Calu3 (cell line): ENCODE measurements around the gene TMEM184B. TPM values are rescaled to one million over a fixed set of nuclear protein-coding genes. Genes with fewer than 3 reads are reported as not detected.

ENCODE experiments used
- BruUV-seq: library from RNA; stranded (reverse); fragments of 400-500 nt; replicated peaks from 2 replicates; lab custom pipeline; 2021; lab: Mats Ljungman, UMichigan
- CTCF ChIA-PET: fragments of 300-600 bp; sonication (Branson Sonifier 250); formaldehyde crosslinking; loops from one replicate; lab custom pipeline; 2022; ENCODE audit warnings: antibody characterized with exemption; lab: Charles Lee
- DNase-seq: peaks from one replicate; pipeline ENCODE4 v3.0.0; 2022
- H3K27ac Mint-ChIP-seq: one replicate; pipeline ENCODE4 v1.8.0; 2022; ENCODE audit warnings: mixed read lengths; ENCODE audit not compliant: unreplicated experiment
- H3K27me3 Mint-ChIP-seq: one replicate; pipeline ENCODE4 v1.8.0; 2022; ENCODE audit warnings: mixed read lengths; ENCODE audit not compliant: unreplicated experiment
- H3K36me3 Mint-ChIP-seq: one replicate; pipeline ENCODE4 v1.8.0; 2022; ENCODE audit warnings: mild to moderate bottlenecking, moderate library complexity, mixed read lengths; ENCODE audit not compliant: insufficient read depth, unreplicated experiment
- H3K4me1 Mint-ChIP-seq: one replicate; pipeline ENCODE4 v1.8.0; 2022; ENCODE audit warnings: mild to moderate bottlenecking, low read depth, mixed read lengths; ENCODE audit not compliant: unreplicated experiment
- H3K4me3 Mint-ChIP-seq: one replicate; pipeline ENCODE4 v1.8.0; 2022; ENCODE audit warnings: mild to moderate bottlenecking, low read depth, moderate library complexity, mixed read lengths; ENCODE audit not compliant: unreplicated experiment
- H3K9me3 Mint-ChIP-seq: one replicate; pipeline ENCODE4 v1.8.0; 2022; ENCODE audit warnings: low read depth, mixed read lengths; ENCODE audit not compliant: unreplicated experiment
- intact Hi-C: fragments of 100-400 bp; cut with micrococcal nuclease; formaldehyde crosslinking; loops from one replicate; pipeline ENCODE4 v1.10.0; 2022; ENCODE audit not compliant: unreplicated experiment
- total RNA-seq: library from RNA; stranded (reverse); gene quantifications from 2 replicates; pipeline ENCODE4 v1.2.3, GENCODE V29; 2022
- TF ChIP-seq, protein P1 (sequence below): fragments of 200-600 bp; IDR thresholded peaks from one replicate; pipeline ENCODE4 v1.8.0; 2022; ENCODE audit warnings: antibody characterized with exemption; ENCODE audit not compliant: unreplicated experiment

Gene TMEM184B
- total RNA-seq, 1 experiment from 2014 or later, result 114 TPM

GRCh38 chr22:38193580-38193979 lies 79.2 kb downstream of the TMEM184B start:
- CTCF ChIA-PET, result no interaction called here

DNA sequence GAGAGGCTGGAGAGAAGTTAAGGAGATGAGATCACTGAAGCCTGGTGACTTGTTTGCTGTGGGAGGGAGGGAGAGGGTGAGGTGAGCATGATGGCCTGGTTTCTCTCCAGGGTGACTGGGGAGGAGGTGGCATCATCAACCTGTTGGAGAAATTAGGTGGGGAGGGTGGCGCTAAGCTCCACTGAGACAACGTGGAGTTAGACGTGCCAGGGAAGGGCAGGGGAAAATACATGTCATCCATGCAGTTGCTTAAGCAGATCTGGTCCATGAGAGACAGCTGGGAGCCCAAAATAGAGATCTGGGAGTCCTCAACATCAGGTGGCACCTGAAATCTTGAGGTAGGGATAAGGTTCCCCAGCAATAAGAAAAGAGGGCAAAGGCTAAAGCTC lies 80.3 kb downstream of the TMEM184B start:
- no TSS peak for BruUV-seq
- Mint-ChIP-seq H3K9me3 (no peaks in the 10 kb centered on the region), H3K27me3 (no peaks in the 10 kb centered on the region), H3K36me3 (no peaks in the 10 kb centered on the region), H3K4me3 (no peak overlapping the region), H3K27ac (peak overlapping the region; percentile 1), H3K4me1 (peaks cover 26% of the 10 kb centered on the region)
- TF ChIP-seq, protein P1, sequence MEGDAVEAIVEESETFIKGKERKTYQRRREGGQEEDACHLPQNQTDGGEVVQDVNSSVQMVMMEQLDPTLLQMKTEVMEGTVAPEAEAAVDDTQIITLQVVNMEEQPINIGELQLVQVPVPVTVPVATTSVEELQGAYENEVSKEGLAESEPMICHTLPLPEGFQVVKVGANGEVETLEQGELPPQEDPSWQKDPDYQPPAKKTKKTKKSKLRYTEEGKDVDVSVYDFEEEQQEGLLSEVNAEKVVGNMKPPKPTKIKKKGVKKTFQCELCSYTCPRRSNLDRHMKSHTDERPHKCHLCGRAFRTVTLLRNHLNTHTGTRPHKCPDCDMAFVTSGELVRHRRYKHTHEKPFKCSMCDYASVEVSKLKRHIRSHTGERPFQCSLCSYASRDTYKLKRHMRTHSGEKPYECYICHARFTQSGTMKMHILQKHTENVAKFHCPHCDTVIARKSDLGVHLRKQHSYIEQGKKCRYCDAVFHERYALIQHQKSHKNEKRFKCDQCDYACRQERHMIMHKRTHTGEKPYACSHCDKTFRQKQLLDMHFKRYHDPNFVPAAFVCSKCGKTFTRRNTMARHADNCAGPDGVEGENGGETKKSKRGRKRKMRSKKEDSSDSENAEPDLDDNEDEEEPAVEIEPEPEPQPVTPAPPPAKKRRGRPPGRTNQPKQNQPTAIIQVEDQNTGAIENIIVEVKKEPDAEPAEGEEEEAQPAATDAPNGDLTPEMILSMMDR, result no peak
- intact Hi-C loops, result no loop called here
- CTCF ChIA-PET, result interaction anchor here (1.0 to 1.1 kb wide), 2 partner anchors 11 to 25 kb away, joined by 3 to 4 read pairs; partner anchors contain the start of gene PLA2G6
- no peak for DNase-seq

More at GRCh38 chr22:38193580-38193979, 79.2 kb downstream of the TMEM184B start:
- no peak for DNase-seq
- H3K27me3 Mint-ChIP-seq, result no peaks in the 10 kb centered on the region
- TF ChIP-seq, protein P1, result no peak
- H3K9me3 Mint-ChIP-seq, result no peaks in the 10 kb centered on the region
- intact Hi-C loops, result no loop called here
- peaks cover 25% of the 10 kb centered on the region for H3K4me1 Mint-ChIP-seq
- H3K27ac Mint-ChIP-seq, result no peak overlapping the region
- BruUV-seq, result no TSS peak
- no peaks in the 10 kb centered on the region for H3K36me3 Mint-ChIP-seq
- H3K4me3 Mint-ChIP-seq, result no peak overlapping the region

DNA sequence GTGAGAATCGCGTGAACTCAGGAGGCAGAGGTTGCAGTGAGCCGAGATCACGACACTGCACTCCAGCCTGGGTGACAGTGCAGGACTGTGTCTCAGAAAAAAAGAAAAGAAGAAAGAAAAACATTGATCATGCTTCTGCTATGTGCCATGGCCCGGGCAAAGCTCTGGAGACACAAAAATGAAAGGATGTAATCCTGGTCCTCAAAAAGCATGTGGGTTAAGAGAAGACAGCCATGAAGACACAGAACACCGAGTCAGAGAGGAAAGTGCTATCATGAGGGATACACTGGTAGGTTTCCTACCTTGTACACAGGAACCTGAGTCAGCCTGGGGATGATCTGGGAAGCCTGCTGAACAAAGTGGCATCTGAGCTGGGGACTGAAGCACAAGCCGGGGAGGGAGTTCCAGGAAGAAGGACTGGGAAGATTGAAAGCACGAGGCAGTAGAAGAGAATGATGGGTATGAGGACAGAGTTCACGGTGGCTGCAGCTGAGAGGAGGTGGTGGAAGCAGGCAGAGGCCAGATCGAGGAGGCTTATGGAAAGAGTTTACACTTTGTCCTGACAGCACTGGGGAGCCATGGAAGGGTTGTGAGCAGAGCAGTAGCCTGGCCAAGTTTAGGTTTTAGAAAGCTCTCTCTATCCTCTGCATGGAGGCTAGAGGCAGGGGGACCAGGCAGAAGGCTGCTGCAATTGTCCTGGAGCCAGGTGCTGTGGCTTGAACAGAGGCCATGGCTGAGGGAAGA lies 80.9 kb downstream of the TMEM184B start:
- no peaks in the 10 kb centered on the region for H3K27me3 Mint-ChIP-seq
- no peaks in the 10 kb centered on the region for H3K36me3 Mint-ChIP-seq
- TF ChIP-seq, protein P1, result no peak
- peaks cover 32% of the 10 kb centered on the region for H3K4me1 Mint-ChIP-seq
- H3K27ac Mint-ChIP-seq, result peak overlapping the region; percentile 1
- no peaks in the 10 kb centered on the region for H3K9me3 Mint-ChIP-seq
- CTCF ChIA-PET, result interaction anchor here (1.0 to 1.1 kb wide), 2 partner anchors 10 to 24 kb away, joined by 3 to 4 read pairs; partner anchors contain the start of gene PLA2G6
- no peak for DNase-seq
- no peak overlapping the region for H3K4me3 Mint-ChIP-seq
- BruUV-seq, result no TSS peak
- intact Hi-C loops, result no loop called here

DNA sequence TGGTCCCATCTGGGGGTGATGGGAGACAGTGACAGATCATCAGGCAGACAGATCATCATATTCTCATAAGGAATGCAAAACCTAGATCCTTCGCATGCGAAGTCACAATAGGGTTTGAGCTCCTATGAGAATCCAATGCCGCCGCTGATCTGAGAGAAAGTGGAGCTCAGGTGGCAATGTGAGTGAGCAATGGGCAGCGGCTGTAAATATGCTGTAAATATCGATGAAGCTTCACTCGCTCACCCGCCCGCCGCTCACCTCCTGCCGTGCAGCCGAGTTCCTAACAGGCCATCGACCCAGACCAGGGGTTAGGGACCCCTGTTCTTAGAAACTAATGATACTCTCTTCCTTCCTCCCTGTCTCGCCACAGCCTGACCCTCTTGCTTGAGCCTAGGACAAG lies 81.8 kb downstream of the TMEM184B start:
- no peak for DNase-seq
- H3K4me1 Mint-ChIP-seq, result peaks cover 40% of the 10 kb centered on the region
- intact Hi-C loops, result no loop called here
- H3K4me3 Mint-ChIP-seq, result no peak overlapping the region
- TF ChIP-seq, protein P1, result no peak
- no peaks in the 10 kb centered on the region for H3K36me3 Mint-ChIP-seq
- H3K27me3 Mint-ChIP-seq, result no peaks in the 10 kb centered on the region
- BruUV-seq, result no TSS peak
- H3K9me3 Mint-ChIP-seq, result no peaks in the 10 kb centered on the region
- CTCF ChIA-PET, result no interaction called here
- no peak overlapping the region for H3K27ac Mint-ChIP-seq
